Measurements from ENCODE around the gene C6orf47. TPM values are rescaled to one million over a fixed set of nuclear protein-coding genes. Genes with fewer than 3 reads are reported as not detected.

The C6orf47 gene
- total RNA-seq, 3 donors from 2014 or later (not counting 1 experiment from before 2014, with no cell fraction given), result 25.9 to 29.9 (median 27.4) TPM

DNA sequence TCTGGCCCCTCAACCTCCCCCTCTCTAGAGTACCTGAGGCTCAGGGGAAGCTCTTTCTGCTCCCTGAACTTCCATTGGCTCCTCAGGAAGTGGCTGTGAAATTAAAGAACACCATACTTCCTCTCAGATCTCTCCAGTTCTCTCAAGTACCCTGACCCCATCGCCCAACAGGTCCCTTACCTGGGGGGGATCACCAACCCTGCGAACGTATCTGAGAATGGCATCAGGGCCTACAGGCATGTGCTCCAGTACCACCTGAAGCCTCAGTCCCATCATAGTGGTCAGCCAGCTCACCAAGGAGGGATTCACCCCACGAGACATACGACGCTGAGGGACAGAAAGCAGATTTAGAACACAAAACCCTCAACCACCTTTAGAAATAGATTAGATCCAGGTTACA is 20.0 kb downstream of the C6orf47 start:
- Histone ChIP-seq H3K27me3 (ENCODE audit: control insufficient read depth, insufficient read depth, low read length) (no peaks in the 10 kb centered on the region), H3K9me3 (ENCODE audit: control insufficient read depth, insufficient read depth, low read length) (no peaks in the 10 kb centered on the region), H3K4me1 (ENCODE audit: control insufficient read depth, insufficient read depth, low read length) (no peaks in the 10 kb centered on the region), H3K36me3 (ENCODE audit: control insufficient read depth, insufficient read depth, low read length) (peaks cover 94% of the 10 kb centered on the region), H3K27ac (ENCODE audit: low read length) (no peak overlapping the region), H3K4me3 (ENCODE audit: low read length) (no peak overlapping the region)
- DNase-seq, result no peak
- 94% methylated on average over 6 of the region's 6 CpGs for WGBS (ENCODE audit: insufficient coverage)
- Mint-ChIP-seq H3K4me1 (peaks cover 5 to 7% of the 10 kb centered on the region in 2 donors), H3K27me3 (ENCODE audit: low read depth in 2 of 2) (no peaks in the 10 kb centered on the region), H3K9me3 (no peaks in the 10 kb centered on the region), H3K36me3 (peaks cover 5% of the 10 kb centered on the region), H3K4me3 (no peak overlapping the region), H3K27ac (peak overlapping the region in 1 of 2 donors; percentile 57)
- ATAC-seq, result no peak
- intact Hi-C loops (cut with micrococcal nuclease), result no loop called here
- TF ChIP-seq, protein P1, sequence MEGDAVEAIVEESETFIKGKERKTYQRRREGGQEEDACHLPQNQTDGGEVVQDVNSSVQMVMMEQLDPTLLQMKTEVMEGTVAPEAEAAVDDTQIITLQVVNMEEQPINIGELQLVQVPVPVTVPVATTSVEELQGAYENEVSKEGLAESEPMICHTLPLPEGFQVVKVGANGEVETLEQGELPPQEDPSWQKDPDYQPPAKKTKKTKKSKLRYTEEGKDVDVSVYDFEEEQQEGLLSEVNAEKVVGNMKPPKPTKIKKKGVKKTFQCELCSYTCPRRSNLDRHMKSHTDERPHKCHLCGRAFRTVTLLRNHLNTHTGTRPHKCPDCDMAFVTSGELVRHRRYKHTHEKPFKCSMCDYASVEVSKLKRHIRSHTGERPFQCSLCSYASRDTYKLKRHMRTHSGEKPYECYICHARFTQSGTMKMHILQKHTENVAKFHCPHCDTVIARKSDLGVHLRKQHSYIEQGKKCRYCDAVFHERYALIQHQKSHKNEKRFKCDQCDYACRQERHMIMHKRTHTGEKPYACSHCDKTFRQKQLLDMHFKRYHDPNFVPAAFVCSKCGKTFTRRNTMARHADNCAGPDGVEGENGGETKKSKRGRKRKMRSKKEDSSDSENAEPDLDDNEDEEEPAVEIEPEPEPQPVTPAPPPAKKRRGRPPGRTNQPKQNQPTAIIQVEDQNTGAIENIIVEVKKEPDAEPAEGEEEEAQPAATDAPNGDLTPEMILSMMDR (IDR thresholded peaks at IDR 0.05), result no peak

DNA sequence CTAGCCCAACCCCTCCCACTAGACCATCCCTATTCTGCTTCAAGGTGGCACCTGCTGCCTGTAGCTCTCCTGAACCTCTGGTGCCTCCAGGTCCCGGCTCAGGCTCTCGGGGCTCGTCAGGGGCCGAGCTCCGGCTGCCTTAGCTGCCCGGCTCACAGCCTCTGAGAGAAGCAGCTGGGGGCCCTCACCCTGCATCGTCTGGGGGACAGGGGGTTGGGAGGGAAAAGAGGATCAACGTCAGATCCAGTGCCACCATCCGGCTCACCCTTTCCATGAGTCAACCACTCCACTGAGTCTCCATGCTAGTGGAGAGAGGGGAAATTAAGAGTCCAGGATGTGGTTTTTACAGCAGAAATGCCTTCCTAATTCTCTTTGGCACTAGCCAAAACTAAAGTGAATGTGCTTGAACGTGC is 21.1 kb downstream of the C6orf47 start:
- H3K9me3 ChIP-seq (ENCODE audit: control insufficient read depth, insufficient read depth, low read length), result no peaks in the 10 kb centered on the region
- intact Hi-C loops (cut with micrococcal nuclease), result no loop called here
- Mint-ChIP-seq H3K27me3 (ENCODE audit: low read depth in 2 of 2) (no peaks in the 10 kb centered on the region), H3K9me3 (no peaks in the 10 kb centered on the region), H3K4me3 (no peak overlapping the region), H3K27ac (peak overlapping the region in 1 of 2 donors; percentile 33), H3K36me3 (no peaks in the 10 kb centered on the region), H3K4me1 (no peaks in the 10 kb centered on the region)
- H3K27me3 ChIP-seq (ENCODE audit: control insufficient read depth, insufficient read depth, low read length), result no peaks in the 10 kb centered on the region
- no peak overlapping the region for H3K27ac ChIP-seq (ENCODE audit: low read length)
- 81% methylated on average over 8 of the region's 10 CpGs for WGBS (ENCODE audit: insufficient coverage)
- TF ChIP-seq, protein P1 (IDR thresholded peaks at IDR 0.05), result no peak
- H3K4me1 ChIP-seq (ENCODE audit: control insufficient read depth, insufficient read depth, low read length), result no peaks in the 10 kb centered on the region
- peaks cover 94% of the 10 kb centered on the region for H3K36me3 ChIP-seq (ENCODE audit: control insufficient read depth, insufficient read depth, low read length)
- no peak overlapping the region for H3K4me3 ChIP-seq (ENCODE audit: low read length)
- ATAC-seq (no peak), DNase-seq (no peak)

- H3K36me3 ChIP-seq (ENCODE audit: control insufficient read depth, insufficient read depth, low read length), result peaks cover 94% of the 10 kb centered on the region
- intact Hi-C loops (cut with micrococcal nuclease), result no loop called here
- Mint-ChIP-seq H3K9me3 (no peaks in the 10 kb centered on the region), H3K36me3 (no peaks in the 10 kb centered on the region), H3K27me3 (ENCODE audit: low read depth in 2 of 2) (no peaks in the 10 kb centered on the region), H3K4me3 (no peak overlapping the region), H3K4me1 (peaks cover 0 to 1% of the 10 kb centered on the region in 2 donors), H3K27ac (peak overlapping the region in 1 of 2 donors; percentile 59)
- H3K4me1 ChIP-seq (ENCODE audit: control insufficient read depth, insufficient read depth, low read length), result no peaks in the 10 kb centered on the region
- TF ChIP-seq, protein P1 (IDR thresholded peaks at IDR 0.05), result no peak
- no peak overlapping the region for H3K27ac ChIP-seq (ENCODE audit: low read length)
- no peak overlapping the region for H3K4me3 ChIP-seq (ENCODE audit: low read length)
- H3K9me3 ChIP-seq (ENCODE audit: control insufficient read depth, insufficient read depth, low read length), result no peaks in the 10 kb centered on the region
- DNase-seq (no peak), ATAC-seq (no peak)
- H3K27me3 ChIP-seq (ENCODE audit: control insufficient read depth, insufficient read depth, low read length), result no peaks in the 10 kb centered on the region
- WGBS (ENCODE audit: insufficient coverage), result 92% methylated on average over 9 of the region's 9 CpGs
These were observed 21.5 kb downstream of the C6orf47 start for GRCh38 chr6:31639043-31639442.
